ENCODE measurements around the gene PLEKHH1.

PLEKHH1 gene

GRCh38 chr14:67532998-67533753 is at the start of gene PLEKHH1:
PLEKHH1 (plus strand) TSS chr14:67533290; CDS start chr14:67541868, 8,578 bp downstream.
- peak; percentile 35 to 47 for DNase-seq (ENCODE audit: extremely low read depth in 1 of 2, low read depth in 1 of 2)

- no peak for DNase-seq (ENCODE audit: extremely low read depth in 1 of 2, low read depth in 1 of 2)
Observed at GRCh38 chr14:67483579-67484285, 49.4 kb upstream of the PLEKHH1 start.

GRCh38 chr14:67485501-67486095 is 47.5 kb upstream of the PLEKHH1 start:
- no peak for DNase-seq (ENCODE audit: extremely low read depth in 1 of 2, low read depth in 1 of 2)

GRCh38 chr14:67486890-67487289 is 46.2 kb upstream of the PLEKHH1 start:
- DNase-seq (ENCODE audit: extremely low read depth in 1 of 2, low read depth in 1 of 2): no peak

GRCh38 chr14:67487332-67487731 is 45.8 kb upstream of the PLEKHH1 start:
- DNase-seq (ENCODE audit: extremely low read depth in 1 of 2, low read depth in 1 of 2): no peak

- DNase-seq (ENCODE audit: extremely low read depth in 1 of 2, low read depth in 1 of 2): peak; percentile 62 to 63
Observed at GRCh38 chr14:67487937-67488893, 44.9 kb upstream of the PLEKHH1 start, which contains the start of gene TMEM229B. TMEM229B (minus strand) TSS chr14:67488721; CDS start chr14:67473923, 14,798 bp downstream.

- DNase-seq (ENCODE audit: extremely low read depth in 1 of 2, low read depth in 1 of 2): no peak
Observed at GRCh38 chr14:67490196-67490595, 42.9 kb upstream of the PLEKHH1 start.

GRCh38 chr14:67491285-67491684 is 41.8 kb upstream of the PLEKHH1 start:
- DNase-seq (ENCODE audit: extremely low read depth in 1 of 2, low read depth in 1 of 2): no peak

GRCh38 chr14:67491741-67492507 is 41.2 kb upstream of the PLEKHH1 start:
- DNase-seq (ENCODE audit: extremely low read depth in 1 of 2, low read depth in 1 of 2): no peak

GRCh38 chr14:67492538-67492937 is 40.6 kb upstream of the PLEKHH1 start:
- DNase-seq (ENCODE audit: extremely low read depth in 1 of 2, low read depth in 1 of 2): no peak

- no peak for DNase-seq (ENCODE audit: extremely low read depth in 1 of 2, low read depth in 1 of 2)
Observed at GRCh38 chr14:67493092-67493717, 39.9 kb upstream of the PLEKHH1 start.

GRCh38 chr14:67495827-67496226 is 37.3 kb upstream of the PLEKHH1 start:
- DNase-seq (ENCODE audit: extremely low read depth in 1 of 2, low read depth in 1 of 2): no peak

- no peak for DNase-seq (ENCODE audit: extremely low read depth in 1 of 2, low read depth in 1 of 2)
Observed at GRCh38 chr14:67497216-67497615, 35.9 kb upstream of the PLEKHH1 start.

- no peak for DNase-seq (ENCODE audit: extremely low read depth in 1 of 2, low read depth in 1 of 2)
Observed at GRCh38 chr14:67497716-67498115, 35.4 kb upstream of the PLEKHH1 start.

- no peak for DNase-seq (ENCODE audit: extremely low read depth in 1 of 2, low read depth in 1 of 2)
Observed at GRCh38 chr14:67500981-67501380, 32.1 kb upstream of the PLEKHH1 start.

- DNase-seq (ENCODE audit: extremely low read depth in 1 of 2, low read depth in 1 of 2): no peak
Observed at GRCh38 chr14:67501670-67502069, 31.4 kb upstream of the PLEKHH1 start.

GRCh38 chr14:67502867-67503266 is 30.2 kb upstream of the PLEKHH1 start:
- DNase-seq (ENCODE audit: extremely low read depth in 1 of 2, low read depth in 1 of 2): no peak

- DNase-seq (ENCODE audit: extremely low read depth in 1 of 2, low read depth in 1 of 2): no peak
Observed at GRCh38 chr14:67503331-67503730, 29.8 kb upstream of the PLEKHH1 start.

GRCh38 chr14:67505254-67505653 is 27.8 kb upstream of the PLEKHH1 start:
- no peak for DNase-seq (ENCODE audit: extremely low read depth in 1 of 2, low read depth in 1 of 2)
